Measurements from ENCODE around the gene FEM1B. TPM values are rescaled to one million over a fixed set of nuclear protein-coding genes. Genes with fewer than 3 reads are reported as not detected.

The FEM1B gene
- total RNA-seq, 1 experiment from 2014 or later = 41.0 TPM

DNA sequence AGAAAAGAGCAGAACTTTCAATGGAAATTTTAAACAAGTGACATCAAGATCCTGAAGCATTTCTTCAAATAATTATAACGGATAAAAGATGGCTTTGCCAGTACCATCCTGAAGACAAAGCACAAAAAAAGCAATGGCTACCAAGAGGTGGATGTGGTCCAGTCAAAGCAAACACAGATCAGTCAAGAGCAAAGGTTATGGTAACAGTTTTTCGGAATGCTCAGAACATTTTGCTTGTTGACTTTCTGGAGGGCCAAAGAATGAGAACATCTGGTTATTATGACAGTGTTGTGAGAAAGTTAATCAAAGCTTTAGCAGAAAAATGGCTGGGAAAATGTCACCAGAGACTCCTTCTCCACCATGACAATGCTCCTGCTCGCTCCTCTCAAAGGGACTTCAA, 31.5 kb downstream of the FEM1B start:
- H3K36me3 Mint-ChIP-seq (ENCODE audit: insufficient read depth, unreplicated experiment) = no peaks in the 10 kb centered on the region
- H3K36me3 ChIP-seq (ENCODE audit: control insufficient read depth, insufficient read depth, low read length) = no peaks in the 10 kb centered on the region
- CTCF ChIA-PET = no interaction called here
- TF ChIP-seq, protein P1, sequence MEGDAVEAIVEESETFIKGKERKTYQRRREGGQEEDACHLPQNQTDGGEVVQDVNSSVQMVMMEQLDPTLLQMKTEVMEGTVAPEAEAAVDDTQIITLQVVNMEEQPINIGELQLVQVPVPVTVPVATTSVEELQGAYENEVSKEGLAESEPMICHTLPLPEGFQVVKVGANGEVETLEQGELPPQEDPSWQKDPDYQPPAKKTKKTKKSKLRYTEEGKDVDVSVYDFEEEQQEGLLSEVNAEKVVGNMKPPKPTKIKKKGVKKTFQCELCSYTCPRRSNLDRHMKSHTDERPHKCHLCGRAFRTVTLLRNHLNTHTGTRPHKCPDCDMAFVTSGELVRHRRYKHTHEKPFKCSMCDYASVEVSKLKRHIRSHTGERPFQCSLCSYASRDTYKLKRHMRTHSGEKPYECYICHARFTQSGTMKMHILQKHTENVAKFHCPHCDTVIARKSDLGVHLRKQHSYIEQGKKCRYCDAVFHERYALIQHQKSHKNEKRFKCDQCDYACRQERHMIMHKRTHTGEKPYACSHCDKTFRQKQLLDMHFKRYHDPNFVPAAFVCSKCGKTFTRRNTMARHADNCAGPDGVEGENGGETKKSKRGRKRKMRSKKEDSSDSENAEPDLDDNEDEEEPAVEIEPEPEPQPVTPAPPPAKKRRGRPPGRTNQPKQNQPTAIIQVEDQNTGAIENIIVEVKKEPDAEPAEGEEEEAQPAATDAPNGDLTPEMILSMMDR (IDR thresholded peaks at IDR 0.05; ENCODE audit: insufficient read depth in 1 of 2, low read depth in 1 of 2, low read length in 1 of 2, severe bottlenecking in 1 of 2, unreplicated experiment in 1 of 2) = no peak
- intact Hi-C loops (cut with micrococcal nuclease; ENCODE audit: unreplicated experiment) = loop anchor here (5.0 to 10.0 kb wide), 2 partner anchors 126 to 363 kb away; partner anchors contain the start of gene ITGA11
- POLR2A ChIA-PET = no interaction called here
- peaks cover 12% of the 10 kb centered on the region for H3K4me1 ChIP-seq
- H3K27ac Mint-ChIP-seq (ENCODE audit: unreplicated experiment) = no peak overlapping the region
- no peaks in the 10 kb centered on the region for H3K27me3 Mint-ChIP-seq (ENCODE audit: insufficient read depth, unreplicated experiment)
- no peak overlapping the region for H3K4me3 ChIP-seq (ENCODE audit: low read depth, low read length)
- no peaks in the 10 kb centered on the region for H3K9me3 ChIP-seq
- no peak for DNase-seq
- no peaks in the 10 kb centered on the region for H3K27me3 ChIP-seq (replicated peaks; ENCODE audit: control insufficient read depth, insufficient read depth, low read length)
- no TSS peak for BruUV-seq (replicated peaks)
- H3K4me1 Mint-ChIP-seq (ENCODE audit: low read depth, unreplicated experiment) = peaks cover 28% of the 10 kb centered on the region
- H3K9me3 Mint-ChIP-seq (ENCODE audit: unreplicated experiment) = no peaks in the 10 kb centered on the region
- no peak overlapping the region for H3K4me3 Mint-ChIP-seq (ENCODE audit: unreplicated experiment)

DNA sequence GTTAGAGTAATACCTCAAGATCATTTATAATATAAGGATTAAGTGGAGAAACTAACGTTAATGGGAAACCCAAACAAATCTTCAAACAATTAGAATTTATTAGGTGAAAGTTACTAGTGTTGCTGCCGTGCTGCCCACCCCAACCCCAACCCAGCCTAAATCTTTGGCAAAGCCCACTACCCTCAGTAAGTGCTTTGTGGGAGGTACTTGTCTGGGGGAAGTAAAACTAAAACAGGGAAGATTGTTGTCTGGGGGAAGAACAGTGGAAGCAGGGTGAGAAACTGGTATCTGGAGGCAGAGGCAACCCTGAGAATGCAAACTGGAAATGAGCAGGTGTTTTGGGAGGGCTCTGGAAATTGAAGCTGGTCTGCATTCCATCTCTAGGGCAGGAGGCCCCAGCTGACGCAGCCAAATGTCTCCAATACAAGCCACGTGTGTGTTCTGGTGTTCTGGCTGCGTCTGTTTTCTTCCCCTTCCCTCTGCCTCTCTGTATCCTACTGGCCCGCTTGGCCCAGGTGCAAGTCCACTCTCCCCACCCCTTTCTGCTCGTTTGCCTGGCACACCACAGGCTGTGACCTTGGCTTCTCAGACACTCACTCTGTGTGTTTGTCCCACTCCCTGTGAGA, 32.7 kb downstream of the FEM1B start:
- H3K27me3 Mint-ChIP-seq (ENCODE audit: insufficient read depth, unreplicated experiment) = no peaks in the 10 kb centered on the region
- H3K4me1 Mint-ChIP-seq (ENCODE audit: low read depth, unreplicated experiment) = peaks cover 15% of the 10 kb centered on the region
- TF ChIP-seq, protein P1 (IDR thresholded peaks at IDR 0.05; ENCODE audit: insufficient read depth in 1 of 2, low read depth in 1 of 2, low read length in 1 of 2, severe bottlenecking in 1 of 2, unreplicated experiment in 1 of 2) = no peak
- CTCF ChIA-PET = interaction anchor here (0.7 kb wide), 1 partner anchor 229 kb away, joined by 3 read pairs; no protein-coding TSS in a partner anchor
- H3K4me3 ChIP-seq (ENCODE audit: low read depth, low read length) = no peak overlapping the region
- no peak for DNase-seq
- no peaks in the 10 kb centered on the region for H3K36me3 ChIP-seq (ENCODE audit: control insufficient read depth, insufficient read depth, low read length)
- intact Hi-C loops (cut with micrococcal nuclease; ENCODE audit: unreplicated experiment) = no loop called here
- H3K27me3 ChIP-seq (replicated peaks; ENCODE audit: control insufficient read depth, insufficient read depth, low read length) = no peaks in the 10 kb centered on the region
- H3K36me3 Mint-ChIP-seq (ENCODE audit: insufficient read depth, unreplicated experiment) = no peaks in the 10 kb centered on the region
- H3K9me3 ChIP-seq = no peaks in the 10 kb centered on the region
- POLR2A ChIA-PET = no interaction called here
- H3K27ac Mint-ChIP-seq (ENCODE audit: unreplicated experiment) = no peak overlapping the region
- no peaks in the 10 kb centered on the region for H3K9me3 Mint-ChIP-seq (ENCODE audit: unreplicated experiment)
- H3K4me3 Mint-ChIP-seq (ENCODE audit: unreplicated experiment) = no peak overlapping the region
- H3K4me1 ChIP-seq = peaks cover 4% of the 10 kb centered on the region
- no TSS peak for BruUV-seq (replicated peaks)

GRCh38 chr15:68310804-68311463, 33.4 kb downstream of the FEM1B start:
- BruUV-seq (replicated peaks) = no TSS peak
- Mint-ChIP-seq H3K27ac (ENCODE audit: unreplicated experiment) (no peak overlapping the region), H3K4me1 (ENCODE audit: low read depth, unreplicated experiment) (peaks cover 14% of the 10 kb centered on the region), H3K36me3 (ENCODE audit: insufficient read depth, unreplicated experiment) (no peaks in the 10 kb centered on the region), H3K27me3 (ENCODE audit: insufficient read depth, unreplicated experiment) (no peaks in the 10 kb centered on the region), H3K4me3 (ENCODE audit: unreplicated experiment) (no peak overlapping the region), H3K9me3 (ENCODE audit: unreplicated experiment) (no peaks in the 10 kb centered on the region)
- TF ChIP-seq, protein P1 (IDR thresholded peaks at IDR 0.05; ENCODE audit: insufficient read depth in 1 of 2, low read depth in 1 of 2, low read length in 1 of 2, severe bottlenecking in 1 of 2, unreplicated experiment in 1 of 2) = no peak
- Histone ChIP-seq H3K36me3 (ENCODE audit: control insufficient read depth, insufficient read depth, low read length) (no peaks in the 10 kb centered on the region), H3K4me1 (no peaks in the 10 kb centered on the region), H3K9me3 (no peaks in the 10 kb centered on the region), H3K27me3 (replicated peaks; ENCODE audit: control insufficient read depth, insufficient read depth, low read length) (no peaks in the 10 kb centered on the region), H3K4me3 (ENCODE audit: low read depth, low read length) (no peak overlapping the region)
- ChIA-PET CTCF (no interaction called here), POLR2A (no interaction called here)
- intact Hi-C loops (cut with micrococcal nuclease; ENCODE audit: unreplicated experiment) = no loop called here
- no peak for DNase-seq

All from Caco-2 (cell line).